HG03460 (cell line): ENCODE measurements around the gene KIRREL1.

ENCODE experiments used
- ATAC-seq: cut with Tn5 transposase; IDR thresholded peaks from one replicate; pipeline ENCODE4 v1.9.1; 2021; ENCODE audit not compliant: unreplicated experiment

The KIRREL1 gene

DNA sequence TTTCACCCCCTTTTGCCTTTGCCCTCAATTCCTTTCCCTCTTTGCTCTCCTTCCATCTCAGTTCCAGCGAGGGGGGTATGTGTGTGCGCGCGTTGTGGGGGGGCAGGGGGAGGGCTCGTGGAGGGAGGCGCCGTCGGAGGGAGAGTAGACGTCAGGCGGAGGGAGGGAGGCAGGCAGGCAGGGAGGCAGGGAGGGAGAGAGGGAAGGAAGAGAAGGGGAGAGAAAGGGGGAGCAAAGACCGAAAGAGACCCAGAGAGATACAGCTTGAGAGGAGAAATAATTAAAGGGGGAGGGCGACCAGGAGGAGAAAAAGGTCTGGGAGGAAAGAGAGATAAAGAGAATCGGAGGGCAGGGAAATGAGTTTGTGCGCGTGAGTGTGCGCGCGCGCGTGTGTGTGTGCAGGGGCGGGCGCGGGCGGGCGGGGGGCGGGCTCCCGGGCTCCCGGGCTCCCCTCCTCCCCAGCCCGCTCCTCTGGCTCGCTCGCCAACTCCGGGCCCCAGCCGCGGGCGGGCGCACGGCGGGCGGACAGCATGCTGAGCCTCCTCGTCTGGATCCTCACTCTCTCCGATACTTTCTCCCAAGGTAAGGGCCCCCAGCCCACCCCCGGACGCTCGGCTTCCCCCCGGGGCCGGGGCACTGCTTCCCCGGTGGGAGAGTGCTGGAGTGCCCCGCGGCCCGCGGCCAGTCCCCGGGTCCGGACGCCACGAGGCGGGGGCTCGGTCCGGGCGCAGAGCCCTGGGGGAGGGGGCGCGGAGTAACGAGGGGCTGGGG lies at the start of gene KIRREL1:
TSS of gene KIRREL1 (plus strand) at position 499 of the 771 bp plus-strand sequence. CDS start at position 531, 32 bp downstream.
- no peak for ATAC-seq

DNA sequence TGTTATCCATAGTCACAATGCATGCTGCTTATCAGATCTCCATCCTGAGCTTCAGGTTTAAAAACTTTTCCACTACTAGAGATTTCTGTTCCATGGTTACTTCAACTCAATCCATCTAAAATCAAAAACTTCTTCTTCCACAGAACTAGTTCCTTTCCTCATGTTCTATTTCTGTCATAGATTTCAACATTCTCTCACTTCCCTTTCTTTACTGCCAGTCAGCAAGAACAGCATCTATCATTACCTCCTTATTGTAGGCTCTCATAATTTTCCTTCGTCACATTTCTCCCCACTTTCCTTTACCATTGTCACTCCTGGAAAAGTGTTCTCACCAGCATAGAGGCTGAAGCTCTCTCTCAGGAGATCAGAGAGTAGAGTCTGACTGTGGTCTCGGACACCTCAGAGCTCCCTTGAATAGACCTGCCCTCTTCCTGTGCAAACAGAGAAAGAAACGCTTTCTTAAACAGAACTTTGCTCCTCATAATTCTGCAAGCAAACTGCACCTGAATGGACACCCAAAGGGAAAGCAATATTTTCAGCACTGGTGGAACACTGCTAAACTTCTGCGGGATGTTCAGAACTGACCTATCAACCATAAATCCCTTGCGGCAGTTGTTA lies 48.7 kb upstream of the KIRREL1 start:
- no peak for ATAC-seq

GRCh38 chr1:157948312-157949073 lies 45.0 kb upstream of the KIRREL1 start:
- no peak for ATAC-seq

DNA sequence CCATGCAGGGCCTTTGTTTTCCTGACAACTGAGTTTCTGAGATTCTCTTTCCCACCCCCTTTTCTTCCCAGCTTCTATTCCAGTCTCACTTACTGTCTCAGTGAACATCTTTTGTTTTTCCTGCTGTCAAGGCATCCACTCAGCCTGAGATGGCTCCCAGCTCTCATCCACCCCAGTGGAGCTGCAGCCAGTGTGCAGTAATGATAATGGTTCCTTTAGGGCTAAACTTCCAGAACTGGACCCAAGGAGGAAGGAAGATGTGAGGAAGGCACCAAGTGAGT lies 44.4 kb upstream of the KIRREL1 start:
- no peak for ATAC-seq

GRCh38 chr1:157951230-157951629 lies 42.2 kb upstream of the KIRREL1 start:
- ATAC-seq: no peak

- no peak for ATAC-seq
Observed at GRCh38 chr1:157952601-157953000, 40.8 kb upstream of the KIRREL1 start.

DNA sequence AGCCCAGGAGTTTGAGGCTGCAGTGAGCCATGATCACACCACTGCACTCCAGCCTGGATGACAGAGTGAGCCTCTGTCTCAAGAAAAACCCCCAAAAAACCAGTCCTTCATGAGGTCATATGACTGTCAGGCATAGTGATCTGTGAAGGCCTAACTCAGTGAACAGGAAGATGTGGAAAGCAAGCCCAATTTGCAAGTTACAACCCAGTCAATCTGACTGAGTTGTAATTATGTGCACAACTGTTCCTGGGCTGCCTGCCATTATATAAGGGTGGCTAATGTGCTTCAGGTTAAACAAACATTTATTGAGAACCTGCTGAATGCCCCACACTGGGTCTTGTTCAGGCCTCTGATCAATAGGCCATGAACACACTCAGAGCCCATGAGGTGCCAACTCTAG lies 38.2 kb upstream of the KIRREL1 start:
- ATAC-seq: no peak

GRCh38 chr1:157955857-157956256 lies 37.6 kb upstream of the KIRREL1 start:
- ATAC-seq: no peak

- ATAC-seq: no peak
Observed at GRCh38 chr1:157956732-157957131, 36.7 kb upstream of the KIRREL1 start.

DNA sequence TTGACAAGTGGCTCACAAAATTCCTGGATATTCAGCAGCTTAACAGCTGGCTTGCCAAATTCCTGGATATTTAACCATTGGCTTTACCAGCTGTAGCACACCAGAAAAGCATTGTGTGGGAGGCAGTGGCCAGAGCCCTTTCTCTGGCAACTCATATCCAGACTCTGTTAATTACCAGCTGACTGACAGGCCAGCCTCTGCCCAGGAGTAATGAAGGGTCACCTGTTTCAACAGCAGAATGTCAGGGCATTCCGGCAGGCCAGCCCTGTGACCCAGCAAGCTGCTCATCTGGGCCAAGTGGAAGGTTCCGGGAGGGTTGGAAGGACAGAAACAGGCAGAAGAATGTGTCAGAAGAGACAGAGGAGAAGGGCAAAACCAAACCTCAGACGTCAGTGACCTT lies 35.2 kb upstream of the KIRREL1 start:
- no peak for ATAC-seq

DNA sequence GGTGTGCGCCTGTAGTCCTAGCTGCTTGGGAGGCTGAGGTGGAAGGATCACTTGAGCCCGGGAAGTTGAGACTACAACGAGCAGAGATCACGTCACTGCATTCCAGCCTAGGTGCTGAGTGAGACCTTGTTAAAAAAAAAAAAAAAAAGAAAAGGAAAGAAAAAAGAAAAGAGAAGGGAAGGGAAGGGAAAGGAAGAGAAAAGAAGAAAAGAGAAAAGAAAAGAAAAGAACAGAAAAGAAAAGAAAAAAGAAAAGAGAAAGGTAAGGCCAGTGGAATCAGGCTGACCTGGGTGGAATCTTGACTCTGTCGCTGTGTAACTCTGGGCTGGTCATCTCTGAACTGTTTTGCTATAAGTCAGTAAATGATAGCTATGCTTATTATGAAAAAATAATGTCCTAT lies 33.7 kb upstream of the KIRREL1 start:
- no peak for ATAC-seq

- ATAC-seq: no peak
Observed at GRCh38 chr1:157960773-157961172, 32.7 kb upstream of the KIRREL1 start.

- ATAC-seq: no peak
Observed at GRCh38 chr1:157961805-157962762, 31.4 kb upstream of the KIRREL1 start.

DNA sequence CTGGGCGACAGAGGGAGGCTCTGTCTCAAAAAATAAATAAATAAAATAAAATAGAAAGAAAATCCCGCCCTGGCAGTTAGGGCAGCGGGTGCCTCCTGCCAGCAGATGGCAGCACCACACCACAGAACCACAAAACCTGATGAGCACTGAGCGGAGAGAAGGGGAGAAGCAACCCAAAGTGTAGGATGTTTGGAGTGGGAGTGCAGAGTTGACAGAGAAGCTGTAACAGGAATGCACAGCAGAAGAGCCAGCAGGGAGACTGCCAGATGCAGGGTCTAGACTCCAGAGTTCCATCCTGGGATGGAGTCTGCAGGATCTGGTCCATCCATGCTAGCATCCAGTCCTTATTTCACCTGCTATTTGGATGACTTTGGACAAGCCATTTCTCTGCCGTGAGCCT lies 29.7 kb upstream of the KIRREL1 start:
- ATAC-seq: no peak

DNA sequence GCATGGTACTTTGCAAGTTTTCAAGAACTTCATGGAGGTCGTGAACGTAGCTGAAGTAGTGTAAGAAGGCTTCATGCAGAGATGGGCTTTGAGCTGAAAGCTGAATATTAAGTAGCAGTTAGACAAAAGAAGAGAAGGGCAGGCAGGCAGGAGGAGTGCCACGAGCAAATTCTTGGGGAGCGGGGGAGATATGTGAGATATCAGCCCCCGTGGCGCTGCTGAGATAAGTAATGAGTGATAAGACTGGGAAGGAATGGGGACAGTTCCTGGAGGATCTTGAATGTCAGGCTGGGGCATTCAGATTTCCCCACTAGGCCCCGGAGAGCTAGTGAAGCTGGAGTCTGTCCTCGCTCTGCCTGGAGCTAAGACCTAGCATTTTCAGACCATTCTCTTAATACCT lies 27.9 kb upstream of the KIRREL1 start:
- no peak for ATAC-seq

- no peak for ATAC-seq
Observed at GRCh38 chr1:157966031-157966537, 27.4 kb upstream of the KIRREL1 start.

- no peak for ATAC-seq
Observed at GRCh38 chr1:157967205-157967604, 26.2 kb upstream of the KIRREL1 start.

DNA sequence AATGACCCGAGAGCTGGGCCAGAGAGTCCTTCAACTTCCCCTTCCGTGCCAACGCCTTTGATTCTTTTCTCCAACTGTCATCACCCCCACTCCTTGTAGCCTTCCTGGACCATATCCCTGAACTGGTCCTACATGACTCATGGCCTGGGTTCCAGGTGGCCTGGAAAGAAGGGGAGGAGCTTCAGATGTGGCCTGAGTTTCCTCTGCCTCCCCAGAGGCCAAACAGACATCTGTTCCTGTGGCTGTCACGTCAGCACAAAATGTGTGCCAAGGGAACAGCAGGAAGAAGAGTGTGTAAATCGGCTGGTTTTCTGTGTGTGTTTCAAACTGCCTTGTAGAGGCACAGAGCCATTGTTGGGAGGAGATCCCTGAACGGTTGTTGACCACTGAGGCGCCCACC lies 24.9 kb upstream of the KIRREL1 start:
- ATAC-seq: no peak

DNA sequence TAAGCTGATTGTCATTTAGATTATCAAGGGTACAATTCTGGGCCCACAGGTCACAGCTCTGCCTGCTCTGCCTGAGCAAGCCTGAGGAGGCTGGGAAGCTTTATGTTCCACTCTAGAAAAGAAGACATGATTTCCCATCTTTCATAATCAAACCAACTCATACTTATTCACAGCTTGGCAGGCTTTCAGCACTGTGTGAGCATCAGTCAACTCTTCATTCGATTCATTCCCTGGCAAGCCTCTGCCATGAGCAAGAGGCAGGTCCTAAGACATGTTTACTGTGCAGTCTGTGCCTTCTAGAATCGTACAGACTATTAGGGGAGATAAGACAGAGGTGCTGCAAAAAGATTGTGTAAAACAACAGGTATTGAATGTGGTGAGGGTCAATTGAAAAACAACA lies 24.5 kb upstream of the KIRREL1 start:
- ATAC-seq: no peak

GRCh38 chr1:157969697-157970485 lies 23.6 kb upstream of the KIRREL1 start:
- ATAC-seq: no peak
